ENCODE measurements around the gene MMEL1.

MMEL1 gene

DNA sequence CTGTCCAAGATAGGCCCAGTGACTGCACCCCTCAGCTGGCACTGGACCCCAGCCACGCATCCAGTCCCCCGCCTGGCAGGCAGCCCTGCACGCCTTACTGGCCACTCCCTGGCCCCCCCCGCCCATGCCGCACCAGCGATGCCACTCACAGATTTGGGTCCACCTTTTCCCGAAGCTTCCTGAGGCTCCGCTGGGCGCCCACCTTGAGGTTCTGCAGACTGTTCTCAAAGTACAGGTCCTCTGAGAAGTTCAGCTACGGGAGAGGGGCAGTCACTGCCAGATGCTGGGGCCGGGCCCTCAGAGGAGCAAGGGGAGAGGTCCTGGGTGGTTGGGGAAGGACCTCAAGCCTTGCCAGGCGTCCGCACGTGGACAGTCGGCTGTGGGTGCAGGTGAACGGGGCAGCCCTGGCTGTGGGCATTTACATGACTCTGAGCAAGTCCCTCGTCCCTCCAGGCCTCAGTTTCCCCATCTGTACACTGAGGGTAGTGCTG is 38.1 kb downstream of the MMEL1 start:
- peaks cover 1% of the 10 kb centered on the region for H3K36me3 Mint-ChIP-seq (ENCODE audit: insufficient read depth)
- H3K27me3 Mint-ChIP-seq: peaks cover 21% of the 10 kb centered on the region
- H3K4me3 Mint-ChIP-seq: no peak overlapping the region
- no peak overlapping the region for H3K27ac Mint-ChIP-seq (ENCODE audit: low read depth)
- DNase-seq (ENCODE audit: low spot score in 2 of 2) (no peak), ATAC-seq (replicated peaks; ENCODE audit: extremely low read depth, poor library complexity, severe bottlenecking) (no peak)
- no peaks in the 10 kb centered on the region for H3K4me1 Mint-ChIP-seq
- peaks cover 5% of the 10 kb centered on the region for H3K9me3 Mint-ChIP-seq

DNA sequence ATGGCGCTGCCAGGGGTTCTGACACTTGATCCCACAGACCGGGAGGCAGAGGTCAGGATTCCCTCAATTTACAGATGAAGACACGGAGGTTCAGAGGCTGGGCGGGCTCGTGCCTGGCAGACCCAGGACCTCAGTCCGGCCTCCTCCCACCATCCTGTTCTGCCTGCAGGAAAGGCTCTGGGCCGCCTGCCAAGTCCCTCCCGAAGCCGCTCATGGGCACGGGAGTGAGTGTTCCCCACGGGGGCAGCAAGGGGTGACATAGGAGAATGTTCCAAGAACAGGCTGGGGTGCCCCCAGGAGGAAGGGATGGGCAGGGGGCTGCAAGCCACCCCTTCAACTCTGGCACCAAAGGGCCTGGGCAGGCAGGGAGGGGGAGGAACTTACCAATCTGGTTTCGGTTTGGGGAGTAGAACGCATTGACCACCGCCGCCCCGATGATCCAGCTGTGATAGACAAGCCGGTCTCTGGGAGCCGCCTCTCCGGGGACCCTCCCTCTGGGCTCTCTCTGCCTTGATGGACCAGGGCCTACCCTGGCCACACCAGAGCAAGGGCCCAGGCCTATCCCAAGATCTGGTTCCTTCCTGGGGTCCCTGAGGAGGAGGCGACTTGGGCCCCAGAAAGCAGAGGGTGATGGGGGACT is 38.7 kb downstream of the MMEL1 start:
- Mint-ChIP-seq H3K27ac (ENCODE audit: low read depth) (no peak overlapping the region), H3K4me1 (no peaks in the 10 kb centered on the region)

DNA sequence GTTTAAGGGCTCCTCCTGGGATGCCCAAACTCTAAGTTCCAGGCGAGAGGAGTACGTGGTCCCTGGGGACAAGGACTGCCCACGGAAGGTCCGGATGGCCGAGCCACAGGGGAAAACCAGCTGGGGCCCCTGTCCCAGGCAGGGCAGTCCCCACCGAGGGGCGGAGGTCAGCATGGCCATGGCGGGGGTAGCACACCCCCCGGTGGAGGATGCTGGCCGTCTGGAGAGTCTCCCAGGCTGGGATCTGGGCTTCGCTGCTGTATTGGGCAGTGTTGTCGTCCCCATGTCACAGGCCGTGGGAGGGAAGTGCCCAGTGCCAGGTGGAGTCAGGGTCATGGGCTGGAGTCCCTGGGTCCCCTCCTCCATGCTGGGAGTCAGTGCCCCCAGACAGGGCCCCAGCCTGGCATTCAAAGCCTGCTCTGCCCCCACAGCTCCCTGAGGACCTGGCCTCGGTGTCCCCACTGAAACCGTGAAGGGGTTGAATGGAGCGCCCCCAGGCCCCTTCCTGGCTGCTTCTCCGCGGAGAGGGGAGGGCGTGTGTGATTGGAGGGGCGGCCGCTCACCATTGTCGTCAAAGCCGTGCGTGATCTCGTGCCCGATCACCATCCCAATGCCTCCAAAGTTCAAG is 39.5 kb downstream of the MMEL1 start:
- Mint-ChIP-seq H3K4me1 (no peaks in the 10 kb centered on the region), H3K27me3 (peaks cover 15% of the 10 kb centered on the region), H3K36me3 (ENCODE audit: insufficient read depth) (peaks cover 4% of the 10 kb centered on the region), H3K9me3 (peaks cover under 1% of the 10 kb centered on the region), H3K27ac (ENCODE audit: low read depth) (no peak overlapping the region), H3K4me3 (no peak overlapping the region)
- ATAC-seq (replicated peaks; ENCODE audit: extremely low read depth, poor library complexity, severe bottlenecking) (no peak), DNase-seq (ENCODE audit: low spot score in 2 of 2) (no peak)

More for the DNA sequence above, 38.7 kb downstream of the MMEL1 start:
- Mint-ChIP-seq H3K27me3 (peaks cover 21% of the 10 kb centered on the region), H3K9me3 (peaks cover 5% of the 10 kb centered on the region), H3K4me3 (no peak overlapping the region), H3K36me3 (ENCODE audit: insufficient read depth) (peaks cover 3% of the 10 kb centered on the region)
- DNase-seq (ENCODE audit: low spot score in 2 of 2): no peak
- no peak for ATAC-seq (replicated peaks; ENCODE audit: extremely low read depth, poor library complexity, severe bottlenecking)

DNA sequence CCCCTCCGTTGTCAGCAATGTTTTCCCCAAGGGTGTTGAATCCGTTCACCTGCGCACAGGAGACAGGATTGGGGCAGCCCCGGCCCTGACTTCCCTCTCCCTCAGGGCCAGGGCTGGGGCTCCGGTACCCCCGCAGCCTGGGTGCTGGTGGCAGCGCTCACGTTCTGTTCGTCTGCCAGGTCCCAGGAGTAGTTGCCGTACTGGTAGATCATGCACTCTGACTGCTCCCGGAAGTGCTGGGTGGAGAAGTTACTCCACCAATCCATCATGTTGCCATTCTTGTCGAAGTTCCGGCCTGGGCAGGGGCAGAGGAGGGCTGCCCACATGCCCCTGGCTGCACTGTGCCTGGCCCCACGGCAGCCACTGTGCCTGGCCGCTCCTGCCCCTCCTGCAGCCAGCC is 40.1 kb downstream of the MMEL1 start:
- H3K9me3 Mint-ChIP-seq: no peaks in the 10 kb centered on the region
- no peak overlapping the region for H3K4me3 Mint-ChIP-seq
- peaks cover 8% of the 10 kb centered on the region for H3K27me3 Mint-ChIP-seq
- ATAC-seq (replicated peaks; ENCODE audit: extremely low read depth, poor library complexity, severe bottlenecking): no peak
- peaks cover 3% of the 10 kb centered on the region for H3K36me3 Mint-ChIP-seq (ENCODE audit: insufficient read depth)
- DNase-seq (ENCODE audit: low spot score in 2 of 2): no peak
- no peak overlapping the region for H3K27ac Mint-ChIP-seq (ENCODE audit: low read depth)
- H3K4me1 Mint-ChIP-seq: no peaks in the 10 kb centered on the region

DNA sequence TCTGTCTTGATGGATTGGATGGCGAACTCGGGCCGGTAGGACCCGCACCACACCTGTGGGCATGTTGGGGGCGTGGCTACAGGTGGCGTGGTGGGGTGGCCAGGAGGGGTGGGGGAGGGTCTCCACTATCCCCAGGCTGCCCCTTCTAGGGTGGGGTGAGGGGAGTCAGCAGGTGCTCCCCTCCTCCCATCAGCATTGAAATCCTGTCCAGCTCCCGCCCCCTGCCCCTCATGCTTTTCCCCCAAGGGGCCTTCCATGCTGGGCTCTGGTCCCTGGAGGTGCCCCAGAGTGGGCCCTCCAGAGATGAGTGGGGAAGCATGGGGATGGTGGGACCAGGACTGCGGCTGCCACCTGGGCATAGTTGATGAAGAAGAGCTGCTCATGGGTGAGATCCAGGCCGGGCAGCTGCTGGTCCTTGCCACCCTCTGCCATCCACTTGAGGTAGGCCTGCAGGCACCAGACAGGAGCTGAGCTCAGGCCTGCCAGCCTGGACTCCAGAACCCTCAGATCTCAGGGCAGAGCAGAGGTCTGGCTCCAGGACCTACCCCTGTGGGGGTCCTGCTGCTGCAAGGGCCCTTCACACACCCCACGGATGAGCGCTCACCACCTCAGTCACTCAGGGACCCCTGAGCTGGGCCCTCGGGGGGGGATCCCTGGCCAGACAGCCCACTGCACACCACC is 41.1 kb downstream of the MMEL1 start:
- no peaks in the 10 kb centered on the region for H3K27me3 Mint-ChIP-seq
- DNase-seq (ENCODE audit: low spot score in 2 of 2) (no peak), ATAC-seq (replicated peaks; ENCODE audit: extremely low read depth, poor library complexity, severe bottlenecking) (no peak)
- no peaks in the 10 kb centered on the region for H3K9me3 Mint-ChIP-seq
- H3K4me3 Mint-ChIP-seq: no peak overlapping the region
- H3K27ac Mint-ChIP-seq (ENCODE audit: low read depth): no peak overlapping the region
- H3K36me3 Mint-ChIP-seq (ENCODE audit: insufficient read depth): peaks cover 5% of the 10 kb centered on the region
- peaks cover 5% of the 10 kb centered on the region for H3K4me1 Mint-ChIP-seq

DNA sequence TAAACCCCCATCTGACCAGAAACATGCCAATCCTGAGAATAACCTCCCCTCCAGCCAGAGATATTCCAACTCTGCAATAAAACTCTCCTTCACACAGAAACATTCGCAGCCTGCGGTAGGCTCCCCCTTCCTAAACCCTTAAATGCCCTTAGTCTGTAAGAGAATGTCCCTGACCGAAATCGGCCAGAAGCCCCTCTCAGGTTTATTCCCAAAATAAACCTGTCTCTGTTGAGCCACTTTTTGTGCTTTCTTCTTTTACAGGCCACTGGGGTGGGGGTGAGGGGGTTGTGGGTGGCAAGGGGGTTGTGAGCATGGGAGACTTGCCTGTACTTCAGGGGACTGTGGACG is 41.6 kb downstream of the MMEL1 start:
- no peak overlapping the region for H3K4me3 Mint-ChIP-seq
- no peaks in the 10 kb centered on the region for H3K27me3 Mint-ChIP-seq
- no peaks in the 10 kb centered on the region for H3K9me3 Mint-ChIP-seq
- peaks cover 8% of the 10 kb centered on the region for H3K4me1 Mint-ChIP-seq
- no peak overlapping the region for H3K27ac Mint-ChIP-seq (ENCODE audit: low read depth)
- ATAC-seq (replicated peaks; ENCODE audit: extremely low read depth, poor library complexity, severe bottlenecking) (no peak), DNase-seq (ENCODE audit: low spot score in 2 of 2) (no peak)
- H3K36me3 Mint-ChIP-seq (ENCODE audit: insufficient read depth): peaks cover 8% of the 10 kb centered on the region

DNA sequence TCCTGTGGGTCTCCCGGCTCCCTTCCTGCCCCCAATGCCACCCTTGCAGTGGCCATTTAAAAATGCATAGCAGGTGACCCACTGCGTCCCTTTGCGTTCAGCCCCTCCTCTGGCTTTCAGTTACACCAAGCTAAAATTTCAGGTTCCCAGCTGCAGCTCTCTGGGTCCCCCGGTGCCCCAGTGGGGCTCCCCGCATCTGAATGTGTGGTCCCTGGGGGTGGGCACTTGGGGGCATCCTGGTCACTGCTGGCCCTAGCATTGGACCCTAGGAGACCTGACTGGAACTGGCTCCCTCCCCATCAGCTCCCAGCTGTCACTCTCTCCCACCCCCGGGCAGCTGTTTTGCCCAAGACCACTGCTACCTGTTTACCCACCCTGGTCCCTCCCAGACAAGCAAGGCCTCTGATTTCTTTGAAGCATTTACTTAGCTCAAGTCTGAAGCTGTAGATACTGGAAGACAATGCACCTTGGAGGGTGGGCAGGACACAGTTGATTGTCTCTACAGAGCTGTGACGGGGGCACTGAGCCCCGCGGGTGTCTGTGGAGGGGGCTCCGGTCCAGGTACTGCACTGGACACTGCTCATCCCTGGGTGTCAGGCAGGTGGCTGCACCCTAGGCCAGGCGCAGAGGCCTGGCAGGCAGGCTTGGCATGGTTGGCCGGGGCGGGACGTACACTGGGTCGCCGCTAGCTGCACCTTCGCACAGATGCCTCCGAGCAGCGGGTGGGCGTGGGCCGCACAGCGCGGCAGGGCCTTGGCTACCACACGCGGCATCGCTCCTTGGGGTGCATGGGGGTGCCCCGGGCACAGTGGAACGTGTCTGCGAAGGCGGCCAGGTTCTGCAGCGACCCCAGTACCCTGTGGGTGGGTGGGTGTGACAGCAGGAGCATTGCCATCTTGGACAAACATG is 42.3 kb downstream of the MMEL1 start:
- DNase-seq (ENCODE audit: low spot score in 2 of 2) (no peak), ATAC-seq (replicated peaks; ENCODE audit: extremely low read depth, poor library complexity, severe bottlenecking) (no peak)
- Mint-ChIP-seq H3K36me3 (ENCODE audit: insufficient read depth) (peaks cover 10% of the 10 kb centered on the region), H3K27ac (ENCODE audit: low read depth) (no peak overlapping the region), H3K4me3 (no peak overlapping the region), H3K27me3 (no peaks in the 10 kb centered on the region), H3K9me3 (no peaks in the 10 kb centered on the region), H3K4me1 (peaks cover 12% of the 10 kb centered on the region)

DNA sequence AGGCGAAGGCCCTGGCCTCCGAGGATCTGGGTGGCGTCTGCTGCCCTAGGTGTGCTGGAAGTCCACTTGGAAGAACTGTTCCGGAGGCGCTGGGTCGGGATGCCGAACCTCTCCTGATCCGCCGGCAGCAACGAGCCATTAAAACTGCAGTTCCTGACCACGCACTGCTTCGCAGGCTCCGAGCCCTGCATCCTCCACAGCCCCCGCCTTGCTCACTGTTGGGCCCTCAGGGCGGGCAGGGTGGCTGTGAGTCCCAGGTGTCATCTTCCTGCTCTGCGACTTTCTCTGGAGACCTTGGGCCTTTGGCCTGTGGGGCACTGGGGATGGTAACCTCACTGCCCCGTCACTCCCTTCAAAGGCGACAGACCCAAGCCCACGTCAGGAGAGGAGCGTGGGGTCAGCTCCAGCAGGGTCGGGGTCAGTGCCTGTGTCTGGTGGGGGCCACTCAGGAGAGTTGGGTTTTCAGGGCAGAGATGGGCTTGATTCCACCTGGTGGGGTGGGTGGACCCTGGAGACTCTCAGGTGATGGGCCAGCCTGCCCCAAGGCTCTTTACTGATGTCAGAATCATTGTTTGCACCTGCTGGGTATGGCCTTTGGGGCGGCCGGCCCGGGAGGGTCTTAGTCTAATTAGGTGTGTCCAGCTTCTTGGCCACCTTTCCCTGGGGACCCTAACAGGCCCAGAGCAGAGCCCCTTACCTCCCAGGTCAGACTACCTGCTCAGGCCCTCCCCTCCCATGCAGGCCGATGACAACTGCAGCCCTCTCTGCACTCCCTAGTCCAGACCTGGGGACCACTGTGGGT is 43.2 kb downstream of the MMEL1 start:
- Mint-ChIP-seq H3K4me3 (no peak overlapping the region), H3K36me3 (ENCODE audit: insufficient read depth) (peaks cover 10% of the 10 kb centered on the region), H3K9me3 (no peaks in the 10 kb centered on the region), H3K27ac (ENCODE audit: low read depth) (no peak overlapping the region), H3K27me3 (no peaks in the 10 kb centered on the region), H3K4me1 (peaks cover 20% of the 10 kb centered on the region)
- ATAC-seq (replicated peaks; ENCODE audit: extremely low read depth, poor library complexity, severe bottlenecking): no peak
- DNase-seq (ENCODE audit: low spot score in 2 of 2): no peak

DNA sequence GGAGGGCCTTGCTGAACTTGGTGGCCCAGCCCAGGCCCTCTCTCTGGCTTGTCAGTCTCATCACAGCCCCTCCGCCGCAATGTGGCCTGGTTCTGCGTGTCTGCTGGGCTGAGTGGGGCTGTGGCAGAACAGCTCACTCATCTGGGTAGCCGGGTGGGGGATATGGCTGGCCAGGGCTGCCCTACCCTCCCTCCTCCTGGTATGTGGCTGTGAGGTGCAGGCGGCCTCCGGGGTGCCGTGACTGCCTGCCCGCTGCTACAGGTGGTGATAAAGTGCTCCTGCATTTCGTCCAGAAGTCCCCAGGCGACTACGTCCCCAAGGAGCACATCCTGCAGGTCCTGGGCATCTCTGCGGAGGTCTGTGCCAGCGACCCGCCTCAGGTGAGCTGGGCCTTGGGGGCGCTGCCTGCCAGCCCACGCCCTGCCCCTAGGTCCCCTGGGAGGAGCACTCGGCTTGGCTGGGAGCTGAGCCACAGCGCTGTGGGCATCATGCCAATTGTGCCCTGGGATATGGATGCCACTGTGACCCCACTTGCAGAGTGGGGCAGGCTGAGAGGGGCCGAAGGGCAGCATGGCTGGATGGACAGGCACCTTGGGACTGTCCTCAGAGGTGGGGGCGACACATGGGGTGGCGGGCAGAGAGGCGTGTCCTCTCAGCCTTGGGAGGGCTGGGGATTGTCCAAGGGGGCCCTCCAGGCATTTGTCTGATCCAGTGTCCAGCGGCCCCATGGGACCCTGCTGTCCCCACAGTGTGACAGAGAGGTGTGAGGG is 44.0 kb downstream of the MMEL1 start:
- Mint-ChIP-seq H3K9me3 (no peaks in the 10 kb centered on the region), H3K4me1 (peaks cover 24% of the 10 kb centered on the region), H3K27ac (ENCODE audit: low read depth) (no peak overlapping the region), H3K36me3 (ENCODE audit: insufficient read depth) (peaks cover 10% of the 10 kb centered on the region), H3K4me3 (no peak overlapping the region), H3K27me3 (no peaks in the 10 kb centered on the region)
- ATAC-seq (replicated peaks; ENCODE audit: extremely low read depth, poor library complexity, severe bottlenecking) (no peak), DNase-seq (ENCODE audit: low spot score in 2 of 2) (no peak)

DNA sequence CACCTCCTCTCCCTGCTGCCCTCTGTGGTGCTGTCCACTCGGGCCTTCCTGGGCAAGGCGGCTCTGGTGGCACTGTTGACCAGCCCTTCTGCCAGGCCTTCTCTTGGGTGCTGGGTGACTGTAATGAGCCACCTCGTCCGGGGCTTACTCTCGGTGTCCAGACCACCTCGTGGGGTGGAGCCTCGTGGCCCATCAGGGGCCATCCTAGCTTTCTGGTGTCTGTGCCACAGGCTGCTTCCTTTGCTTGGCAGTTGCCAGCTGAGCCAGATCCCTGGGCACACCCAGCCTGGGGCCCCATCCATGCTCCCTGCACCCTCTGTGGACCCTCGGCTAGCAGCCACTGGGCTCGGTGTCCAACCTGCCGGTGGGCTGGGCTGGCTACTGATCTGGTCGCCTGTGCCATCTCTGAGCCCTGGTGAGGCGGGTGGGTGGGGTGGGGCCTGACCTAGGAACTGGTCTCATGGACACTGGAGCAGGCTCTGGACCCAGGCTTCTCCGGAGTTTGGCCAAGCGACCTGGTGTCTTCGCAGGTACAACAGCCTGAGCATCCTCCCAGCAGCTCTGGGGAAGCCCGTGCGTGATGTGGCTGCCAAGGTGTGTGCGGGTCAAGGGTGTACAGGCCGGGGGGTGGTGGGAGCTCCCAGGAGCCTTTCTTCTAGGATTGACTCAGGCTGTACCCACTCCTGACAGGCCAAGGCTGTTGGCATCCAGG is 44.8 kb downstream of the MMEL1 start:
- Mint-ChIP-seq H3K27me3 (no peaks in the 10 kb centered on the region), H3K9me3 (no peaks in the 10 kb centered on the region), H3K4me3 (peak overlapping the region; percentile 77), H3K27ac (ENCODE audit: low read depth) (no peak overlapping the region), H3K4me1 (peaks cover 24% of the 10 kb centered on the region), H3K36me3 (ENCODE audit: insufficient read depth) (peaks cover 10% of the 10 kb centered on the region)
- DNase-seq (ENCODE audit: low spot score in 2 of 2) (no peak), ATAC-seq (replicated peaks; ENCODE audit: extremely low read depth, poor library complexity, severe bottlenecking) (no peak)
